Measurements from ENCODE around the gene SLC7A11.
A peak's percentile ranks its signal among the peaks of the same experiment; 100 is the strongest.

Gene SLC7A11

GRCh38 chr4:138255917-138256597 is 13.9 kb upstream of the SLC7A11 start:
- Histone ChIP-seq H3K4me3 (replicated peaks; ENCODE audit: insufficient read depth, low read length) (no peak overlapping the region), H3K27ac (replicated peaks) (no peak overlapping the region), H3K27me3 (ENCODE audit: insufficient read depth, poor library complexity, severe bottlenecking) (no peaks in the 10 kb centered on the region)
- DNase-seq (ENCODE audit: low read depth in 1 of 2, low spot score in 1 of 2): no peak
- TF ChIP-seq SPI1 (IDR thresholded peaks at IDR 0.05; ENCODE audit: borderline replicate concordance, low read depth): peak; percentile 32; the same call in 1 of the 2 replicates
- no peak for TF ChIP-seq REST (IDR thresholded peaks at IDR 0.05; ENCODE audit: insufficient replicate concordance, low read depth)
- TF ChIP-seq GABPA (IDR thresholded peaks at IDR 0.05; ENCODE audit: low read depth): no peak
- TF ChIP-seq POLR2AphosphoS5 (IDR thresholded peaks at IDR 0.05; ENCODE audit: low read depth): no peak

GRCh38 chr4:138252551-138252950 is 10.4 kb upstream of the SLC7A11 start:
- Histone ChIP-seq H3K27me3 (ENCODE audit: insufficient read depth, poor library complexity, severe bottlenecking) (no peaks in the 10 kb centered on the region), H3K4me3 (replicated peaks; ENCODE audit: insufficient read depth, low read length) (no peak overlapping the region), H3K27ac (replicated peaks) (no peak overlapping the region)
- DNase-seq (ENCODE audit: low read depth in 1 of 2, low spot score in 1 of 2): no peak
- TF ChIP-seq SPI1 (IDR thresholded peaks at IDR 0.05; ENCODE audit: borderline replicate concordance, low read depth) (no peak), POLR2AphosphoS5 (IDR thresholded peaks at IDR 0.05; ENCODE audit: low read depth) (no peak), GABPA (IDR thresholded peaks at IDR 0.05; ENCODE audit: low read depth) (no peak), CTCF (IDR thresholded peaks at IDR 0.05; ENCODE audit: insufficient read depth, low read length) (no peak), REST (IDR thresholded peaks at IDR 0.05; ENCODE audit: insufficient replicate concordance, low read depth) (no peak)

GRCh38 chr4:138251938-138252337 is 9.8 kb upstream of the SLC7A11 start:
- no peak for DNase-seq (ENCODE audit: low read depth in 1 of 2, low spot score in 1 of 2)
- TF ChIP-seq REST (IDR thresholded peaks at IDR 0.05; ENCODE audit: insufficient replicate concordance, low read depth) (no peak), POLR2AphosphoS5 (IDR thresholded peaks at IDR 0.05; ENCODE audit: low read depth) (no peak), GABPA (IDR thresholded peaks at IDR 0.05; ENCODE audit: low read depth) (no peak), CTCF (IDR thresholded peaks at IDR 0.05; ENCODE audit: insufficient read depth, low read length) (no peak), SPI1 (IDR thresholded peaks at IDR 0.05; ENCODE audit: borderline replicate concordance, low read depth) (no peak)
- H3K27ac ChIP-seq (replicated peaks): no peak overlapping the region
- H3K27me3 ChIP-seq (ENCODE audit: insufficient read depth, poor library complexity, severe bottlenecking): no peaks in the 10 kb centered on the region
- H3K4me3 ChIP-seq (replicated peaks; ENCODE audit: insufficient read depth, low read length): no peak overlapping the region

Measured in HL-60 (cell line).